Epidermal melanocyte (primary cell): ENCODE data around the gene KHDC1.
"Not testable (repeated sequence)": the region's sequence is repeated elsewhere in the genome, so short reads cannot be mapped to it uniquely, and the experiment has no call there.

Source experiments
- DNase-seq: peaks from one replicate; pipeline ENCODE4 v3.0.0; 2011; ENCODE audit warnings: low spot score; ENCODE audit not compliant: insufficient read length

Gene KHDC1

GRCh38 chr6:73262671-73263569, at the start of gene KHDC1:
Gene KHDC1 (minus strand): TSS chr6:73263196. CDS start chr6:73242517, 20,679 bp downstream.
- peak; percentile 71 for DNase-seq

GRCh38 chr6:73310503-73310845, 47.5 kb upstream of the KHDC1 start:
- not testable (repeated sequence) for DNase-seq

- DNase-seq, result peak; percentile 36
These were observed 46.9 kb upstream of the KHDC1 start for GRCh38 chr6:73309785-73310502.

GRCh38 chr6:73309535-73309784, 46.5 kb upstream of the KHDC1 start:
- DNase-seq, result no peak

GRCh38 chr6:73308712-73309534, 45.9 kb upstream of the KHDC1 start:
- DNase-seq, result no peak

- not testable (repeated sequence) for DNase-seq
These were observed 40.8 kb upstream of the KHDC1 start for GRCh38 chr6:73303773-73304172.

- DNase-seq, result no peak
These were observed 39.3 kb upstream of the KHDC1 start for GRCh38 chr6:73302339-73302738.

GRCh38 chr6:73299151-73299971, 36.4 kb upstream of the KHDC1 start:
- no peak for DNase-seq

GRCh38 chr6:73293331-73293730, 30.3 kb upstream of the KHDC1 start:
- DNase-seq, result no peak

GRCh38 chr6:73290435-73290834, 27.4 kb upstream of the KHDC1 start:
- no peak for DNase-seq

- DNase-seq, result no peak
These were observed 23.8 kb upstream of the KHDC1 start for GRCh38 chr6:73286752-73287151.

- peak; percentile 66 for DNase-seq
These were observed 22.8 kb upstream of the KHDC1 start for GRCh38 chr6:73285674-73286283.

- no peak for DNase-seq
These were observed 19.9 kb upstream of the KHDC1 start for GRCh38 chr6:73282871-73283270.

- DNase-seq, result not testable (repeated sequence)
These were observed 18.7 kb upstream of the KHDC1 start for GRCh38 chr6:73281684-73282083.

- DNase-seq, result not testable (repeated sequence)
These were observed 6.3 kb upstream of the KHDC1 start for GRCh38 chr6:73269296-73269695.

GRCh38 chr6:73268896-73269295, 5.9 kb upstream of the KHDC1 start:
- DNase-seq, result not testable (repeated sequence)

- DNase-seq, result no peak
These were observed 1.4 kb upstream of the KHDC1 start for GRCh38 chr6:73264446-73264845.

GRCh38 chr6:73263570-73263909, 544 bp upstream of the KHDC1 start:
- no peak for DNase-seq

- DNase-seq, result no peak
These were observed 4.3 kb downstream of the KHDC1 start for GRCh38 chr6:73258721-73259120.

- DNase-seq, result not testable (repeated sequence)
These were observed 8.7 kb downstream of the KHDC1 start for GRCh38 chr6:73254323-73254722.

GRCh38 chr6:73252703-73253102, 10.3 kb downstream of the KHDC1 start:
- DNase-seq, result no peak
